ENCODE results near the gene MAPK13.
A peak's percentile ranks its signal among the peaks of the same experiment; 100 is the strongest.
"Not testable (repeated sequence)": the region's sequence is repeated elsewhere in the genome, so short reads cannot be mapped to it uniquely, and the experiment has no call there.

MAPK13 gene

DNA sequence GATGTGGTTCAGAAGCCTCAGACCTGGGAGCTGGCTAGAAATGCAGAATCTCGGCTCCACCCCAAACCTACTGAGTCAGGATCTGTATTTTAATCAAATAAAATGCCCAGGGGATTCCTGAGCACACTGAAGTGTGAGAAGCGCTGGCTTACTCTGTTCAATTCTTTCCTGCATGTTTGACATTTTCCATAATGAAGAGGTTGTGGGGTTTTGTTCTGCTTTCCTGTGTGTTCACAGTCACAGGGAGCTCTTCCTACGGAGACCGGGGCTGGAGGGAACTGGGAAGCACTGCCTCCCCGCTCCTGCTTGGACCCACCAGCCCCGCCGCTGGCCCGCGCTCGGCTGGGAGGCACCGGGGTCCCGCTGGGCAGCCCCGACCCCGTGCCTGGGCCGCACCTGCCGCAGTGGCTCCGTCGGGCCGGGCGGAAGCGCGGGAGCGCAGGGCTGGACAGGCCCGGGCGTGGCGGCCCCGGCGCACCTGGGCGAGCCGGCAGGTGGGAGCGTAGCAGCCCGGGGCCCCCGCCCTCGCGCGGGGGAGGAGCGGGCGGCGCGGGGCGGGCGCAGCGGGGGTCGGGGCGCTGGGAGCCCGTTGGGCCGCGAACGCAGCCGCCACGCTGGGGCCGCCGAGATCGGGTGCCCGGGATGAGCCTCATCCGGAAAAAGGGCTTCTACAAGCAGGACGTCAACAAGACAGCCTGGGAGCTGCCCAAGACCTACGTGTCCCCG is at the start of gene MAPK13:
Gene MAPK13 (plus strand): TSS at position 573 of the 726 bp plus-strand sequence. CDS start 70 bp downstream, at position 643.
- DNase-seq (ENCODE audit: low spot score): peak; percentile 21

DNA sequence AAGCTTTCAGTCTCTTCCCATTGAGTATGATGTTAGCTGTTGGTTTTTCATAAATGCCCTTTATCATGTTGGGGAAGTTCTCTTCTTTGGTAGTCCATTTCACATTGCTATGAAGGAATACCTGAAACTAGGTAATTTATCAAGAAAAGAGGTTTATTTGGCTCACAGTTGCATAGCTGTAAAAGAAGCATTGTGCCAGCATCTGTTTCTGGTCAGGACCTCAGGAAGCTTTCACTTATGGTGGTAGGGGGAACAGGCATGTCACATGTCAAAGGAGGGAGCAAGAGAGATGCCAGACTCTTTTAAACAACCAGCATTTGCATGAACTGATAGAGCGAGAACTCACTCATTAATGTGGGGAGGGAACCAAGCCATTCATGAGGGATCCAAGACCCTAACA is 48.0 kb upstream of the MAPK13 start:
- no peak for DNase-seq (ENCODE audit: low spot score)

DNA sequence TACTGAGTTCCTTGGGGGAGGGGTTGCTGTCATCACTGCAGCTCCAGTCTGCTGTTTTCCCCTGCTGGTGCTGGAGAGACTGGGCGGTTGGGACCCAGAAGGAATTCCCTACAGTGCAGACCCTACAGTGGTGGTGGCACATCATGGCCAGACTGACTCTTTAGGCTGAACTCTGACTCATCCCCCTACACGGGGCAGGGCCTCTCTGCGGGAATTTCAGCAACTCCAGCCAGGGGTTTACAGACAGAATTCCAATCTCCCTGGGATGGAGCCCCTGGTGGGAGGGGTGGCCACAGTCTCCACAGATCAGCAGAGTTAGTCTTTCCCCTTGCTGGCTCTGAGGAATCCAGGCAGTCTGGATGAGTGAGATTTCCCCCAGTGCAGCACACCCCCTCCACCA is 46.9 kb upstream of the MAPK13 start:
- DNase-seq (ENCODE audit: low spot score): no peak

DNA sequence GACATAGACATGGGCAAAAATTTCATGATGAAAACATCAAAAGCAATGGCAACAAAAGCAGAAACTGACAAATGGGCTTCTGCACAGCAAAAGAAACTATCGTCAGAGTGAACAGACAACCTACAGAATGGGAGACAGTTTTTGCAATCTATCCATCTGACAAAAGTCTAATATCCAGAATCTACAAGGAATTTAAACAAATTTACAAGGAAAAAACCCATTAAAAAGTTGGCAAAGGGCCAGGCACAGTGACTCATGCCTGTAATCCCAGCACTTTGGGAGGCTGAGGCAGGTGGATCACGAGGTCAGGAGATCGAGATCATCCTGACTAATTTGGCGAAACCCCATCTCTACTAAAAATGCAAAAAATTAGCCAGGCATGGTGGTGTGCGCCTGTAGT is 42.1 kb upstream of the MAPK13 start:
- not testable (repeated sequence) for DNase-seq (ENCODE audit: low spot score)

DNA sequence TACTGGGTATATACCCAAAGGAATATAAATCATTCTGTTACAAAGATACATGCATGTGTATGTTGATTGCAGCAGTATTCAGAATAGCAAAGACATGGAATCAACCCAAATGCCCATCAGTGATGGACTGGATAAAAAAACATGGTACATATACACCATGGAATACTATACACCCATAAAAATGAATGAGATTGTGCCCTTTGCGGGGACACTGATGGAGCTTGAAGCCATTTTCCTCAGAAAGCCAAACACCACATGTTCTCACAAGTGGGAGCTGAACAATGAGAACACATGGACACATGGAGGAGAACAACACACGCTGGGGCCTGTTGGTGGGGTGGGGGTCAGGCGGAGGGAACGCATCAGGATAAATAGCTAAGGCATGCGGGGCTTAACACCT is 41.3 kb upstream of the MAPK13 start:
- no peak for DNase-seq (ENCODE audit: low spot score)

DNA sequence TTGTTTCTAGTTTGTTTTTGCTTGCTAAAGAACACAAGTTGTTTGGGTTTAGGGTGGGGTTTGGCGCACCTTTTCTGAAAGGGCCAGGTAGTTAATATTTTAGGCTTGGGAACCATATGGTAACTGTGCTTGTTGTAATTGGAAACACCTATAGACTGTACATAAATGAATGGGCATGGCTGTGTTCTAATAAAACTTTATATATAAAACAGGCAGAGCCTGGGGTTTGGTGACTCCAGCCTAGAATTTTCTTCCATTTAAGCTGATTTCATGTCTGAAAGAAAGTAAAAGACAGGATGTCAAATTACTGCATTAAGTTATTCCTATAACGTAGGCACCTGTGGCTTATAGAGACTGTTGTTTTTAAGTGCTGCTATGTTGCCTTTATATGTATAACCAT is 36.1 kb upstream of the MAPK13 start:
- no peak for DNase-seq (ENCODE audit: low spot score)

DNA sequence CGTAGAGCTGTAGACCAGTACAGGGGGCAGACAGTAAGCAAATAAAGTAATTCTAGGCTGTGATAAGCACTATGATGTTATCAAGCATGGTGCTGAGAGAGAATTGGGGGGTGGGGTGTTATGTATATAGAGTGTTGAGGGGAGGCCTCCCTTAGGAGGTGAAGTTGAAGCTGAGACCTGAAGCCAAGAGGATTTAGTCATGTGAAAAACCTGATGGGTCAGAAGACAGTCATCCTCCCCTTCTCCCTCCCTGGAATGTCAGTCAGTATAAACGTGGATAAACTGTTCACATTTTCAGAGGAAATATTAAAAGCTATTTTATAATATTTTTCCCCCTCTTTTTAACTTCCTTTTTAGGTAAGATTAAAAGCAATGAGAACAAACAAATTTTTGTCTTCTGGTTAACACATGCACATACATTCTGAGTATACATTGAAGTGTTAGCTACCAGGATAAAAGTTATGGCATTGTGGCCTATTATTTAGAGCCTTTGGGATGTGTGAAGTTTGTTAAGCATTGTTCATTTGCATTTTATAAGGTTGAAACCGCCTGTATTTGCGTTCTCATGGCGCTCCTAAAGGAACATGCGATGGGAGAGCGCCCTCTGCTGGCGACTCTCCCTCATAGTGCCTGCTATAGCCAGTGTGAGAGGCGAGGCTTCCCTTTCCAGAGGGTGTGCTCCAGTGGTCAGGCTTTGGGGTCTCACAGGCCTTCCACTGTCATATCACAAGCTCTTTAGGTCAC is 35.4 kb upstream of the MAPK13 start:
- DNase-seq (ENCODE audit: low spot score): peak; percentile 82

DNA sequence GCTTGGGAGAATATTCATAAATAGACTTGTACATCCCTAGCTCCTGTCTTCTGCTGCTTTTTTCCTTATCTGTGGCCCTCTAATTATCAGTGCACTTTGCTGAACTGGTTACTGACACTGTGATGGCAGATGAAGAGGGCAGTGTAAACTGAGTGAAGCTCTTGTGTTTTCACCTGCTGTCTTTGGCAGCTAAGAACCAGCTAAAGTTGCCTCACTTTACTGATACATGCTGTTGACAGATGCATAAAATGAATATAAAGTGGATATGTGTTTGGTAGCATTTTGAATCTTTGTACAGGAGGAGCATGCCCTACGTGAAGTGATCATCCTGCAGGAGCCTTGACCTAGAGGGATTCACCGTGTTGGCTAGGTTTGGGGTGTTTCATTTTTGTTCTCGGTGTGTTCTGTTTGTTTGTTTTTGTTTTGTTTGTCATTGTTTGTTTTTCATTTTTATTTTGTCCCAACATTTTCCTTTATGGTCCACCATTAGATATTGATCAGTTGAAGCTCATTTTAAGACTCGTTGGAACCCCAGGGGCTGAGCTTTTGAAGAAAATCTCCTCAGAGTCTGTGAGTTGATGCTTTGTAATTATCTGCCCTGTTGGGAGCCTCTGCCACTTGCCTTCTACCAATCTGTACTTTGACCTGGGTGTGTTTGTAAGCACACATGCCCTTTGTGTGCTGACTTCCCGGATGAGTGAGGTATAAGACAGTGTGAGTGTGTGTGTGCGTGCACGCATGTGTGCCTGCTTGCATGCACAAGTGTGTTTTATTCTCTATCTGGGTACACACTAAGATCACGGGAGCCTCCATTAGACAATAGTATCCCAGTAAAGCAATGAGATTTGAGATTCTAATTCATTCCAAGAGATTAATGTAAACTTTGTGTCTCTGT is 34.6 kb upstream of the MAPK13 start:
- no peak for DNase-seq (ENCODE audit: low spot score)

DNA sequence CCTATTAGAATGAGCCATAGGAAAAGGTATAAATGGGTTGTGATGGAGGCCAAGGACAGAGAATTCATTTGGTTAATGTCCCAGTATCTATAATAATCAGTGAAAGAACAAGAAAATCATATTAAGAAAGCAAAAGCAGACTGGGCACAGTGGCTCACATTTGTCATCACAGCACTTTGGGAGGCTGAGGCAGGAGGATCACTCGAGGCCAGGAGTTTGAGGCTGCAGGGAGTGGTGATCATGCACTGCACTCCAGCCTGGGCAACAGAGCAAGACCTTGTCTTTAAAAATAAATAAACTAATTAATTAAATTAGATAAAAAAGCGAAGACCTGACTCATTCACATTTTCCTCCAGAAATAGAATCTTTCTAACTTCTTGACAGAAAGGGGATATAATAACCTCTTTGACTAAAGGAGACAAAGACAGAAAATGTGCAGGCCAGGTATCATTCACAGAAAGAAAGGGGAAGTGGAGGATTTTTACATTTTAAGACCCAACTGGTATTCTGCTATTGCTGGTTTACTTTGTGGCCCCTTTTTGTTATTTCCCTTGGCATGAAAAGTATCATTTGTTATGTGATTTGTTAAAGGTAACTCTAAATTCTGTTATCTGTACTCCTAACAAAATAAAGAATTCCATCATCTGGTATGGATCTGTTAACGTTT is 31.9 kb upstream of the MAPK13 start:
- no peak for DNase-seq (ENCODE audit: low spot score)

DNA sequence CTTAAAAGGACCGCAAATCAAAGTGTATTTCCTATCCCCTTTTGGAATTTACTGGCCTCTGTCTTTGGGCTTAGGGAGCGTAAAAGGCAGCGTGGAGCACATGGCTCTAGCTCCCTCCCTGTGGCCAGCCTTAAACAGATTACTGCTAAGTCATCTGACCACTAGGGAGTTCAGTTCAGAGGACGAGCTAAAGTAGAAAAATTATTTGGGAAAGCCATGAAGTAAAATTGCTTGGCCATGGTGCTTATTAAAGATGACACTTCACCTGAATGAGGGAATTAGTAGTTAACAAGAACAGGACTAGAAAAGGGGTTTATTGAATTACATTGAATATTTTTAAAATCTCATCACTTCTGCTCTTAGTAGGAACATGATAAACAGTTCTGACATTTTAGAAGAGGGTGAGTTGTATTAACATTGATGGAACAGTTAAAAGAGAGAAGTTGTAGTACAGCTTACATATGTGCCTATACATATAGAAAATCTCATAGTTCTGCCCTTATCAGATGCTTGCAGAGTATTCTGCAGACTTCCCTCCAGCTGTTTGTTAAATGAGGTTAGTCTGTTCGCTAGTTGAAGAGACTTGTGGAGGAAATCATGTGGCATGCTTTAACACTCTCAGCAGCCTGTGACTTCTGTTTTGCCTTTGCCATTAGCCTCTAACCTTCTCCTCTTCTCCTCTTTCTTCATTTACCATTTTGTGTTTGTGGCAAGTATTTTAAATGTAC is 31.2 kb upstream of the MAPK13 start:
- DNase-seq (ENCODE audit: low spot score): no peak

DNA sequence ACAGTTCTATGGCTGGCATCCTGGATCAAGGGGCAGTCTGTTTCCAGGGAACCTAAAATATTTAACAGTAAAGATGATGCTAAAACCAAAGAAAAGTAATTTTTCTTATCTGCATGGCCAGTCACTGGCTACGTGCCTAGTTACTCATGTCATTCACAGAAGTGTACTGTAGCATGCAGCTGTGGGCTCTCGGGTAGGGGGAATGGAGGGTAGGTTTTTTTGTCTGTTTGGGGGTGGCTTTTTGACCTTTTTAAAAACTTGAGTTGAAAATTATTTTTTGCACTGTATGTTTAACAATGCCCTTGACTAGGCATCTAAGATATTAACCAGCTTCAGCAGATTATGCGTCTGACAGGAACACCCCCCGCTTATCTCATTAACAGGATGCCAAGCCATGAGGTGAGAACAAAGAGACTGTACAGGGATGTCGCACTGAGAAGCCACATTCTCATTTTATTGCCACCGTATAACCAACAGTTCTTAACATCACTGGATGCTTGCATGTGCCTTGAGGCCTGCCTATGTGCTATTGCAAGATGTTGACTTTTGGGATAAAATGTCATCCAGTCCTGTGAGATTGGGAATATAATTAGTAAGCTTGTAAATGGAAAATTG is 30.3 kb upstream of the MAPK13 start:
- DNase-seq (ENCODE audit: low spot score): no peak

DNA sequence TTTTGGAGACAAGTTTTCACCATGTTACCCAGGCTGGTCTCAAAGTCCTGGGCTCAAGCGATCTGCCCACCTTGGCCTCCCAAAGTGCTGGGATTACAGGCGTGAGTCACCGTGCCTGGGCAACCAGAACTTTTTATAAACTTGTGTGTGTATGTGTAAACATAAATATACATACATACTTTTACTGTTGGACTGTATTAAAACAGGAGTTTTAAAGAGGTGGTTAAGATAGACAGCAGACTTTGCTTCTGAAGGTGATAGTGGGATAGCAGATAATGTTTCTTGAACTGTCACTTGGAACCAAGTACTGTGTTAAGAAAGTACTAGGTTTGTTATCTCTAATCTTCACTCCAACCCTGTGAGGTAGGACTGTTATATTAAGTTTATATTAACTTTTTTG is 28.6 kb upstream of the MAPK13 start:
- DNase-seq (ENCODE audit: low spot score): no peak

DNA sequence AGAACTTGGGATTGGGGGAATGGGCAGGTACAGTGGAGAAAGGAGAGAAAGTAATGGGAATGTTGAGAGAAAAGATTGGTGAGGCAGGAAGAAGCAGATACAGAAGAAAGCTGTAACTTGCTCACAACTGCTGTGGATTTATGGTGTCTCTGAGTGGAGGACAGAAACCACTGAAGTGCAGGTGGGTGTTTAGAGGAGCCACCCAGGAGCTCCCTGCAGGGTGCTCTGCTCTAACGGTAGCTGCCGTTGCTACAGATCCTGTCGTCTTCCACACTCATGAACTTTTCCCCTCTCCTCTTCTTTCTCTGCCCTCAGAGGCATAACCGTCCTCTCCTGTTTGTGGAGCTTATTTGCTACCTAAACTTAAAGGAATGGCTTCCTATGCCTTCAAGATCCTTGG is 27.5 kb upstream of the MAPK13 start:
- DNase-seq (ENCODE audit: low spot score): no peak

DNA sequence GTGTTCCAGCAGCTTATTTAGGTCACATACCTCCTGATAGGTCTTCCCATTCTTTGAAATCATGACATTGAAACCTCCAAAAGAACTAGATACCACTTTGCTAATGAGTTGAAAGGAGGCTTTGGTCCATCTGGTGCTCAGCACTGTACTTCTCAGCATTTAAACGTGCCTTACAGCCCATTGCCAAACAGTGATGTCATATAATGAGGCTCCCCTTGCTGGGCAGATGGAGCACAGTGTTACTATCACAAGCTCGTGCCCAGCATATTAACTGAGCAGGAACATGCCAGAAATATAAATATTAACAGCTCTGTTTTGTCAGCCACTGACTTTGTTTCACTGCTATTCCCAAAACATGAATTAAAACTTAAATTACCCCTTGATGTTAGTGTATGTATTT is 25.5 kb upstream of the MAPK13 start:
- DNase-seq (ENCODE audit: low spot score): no peak

DNA sequence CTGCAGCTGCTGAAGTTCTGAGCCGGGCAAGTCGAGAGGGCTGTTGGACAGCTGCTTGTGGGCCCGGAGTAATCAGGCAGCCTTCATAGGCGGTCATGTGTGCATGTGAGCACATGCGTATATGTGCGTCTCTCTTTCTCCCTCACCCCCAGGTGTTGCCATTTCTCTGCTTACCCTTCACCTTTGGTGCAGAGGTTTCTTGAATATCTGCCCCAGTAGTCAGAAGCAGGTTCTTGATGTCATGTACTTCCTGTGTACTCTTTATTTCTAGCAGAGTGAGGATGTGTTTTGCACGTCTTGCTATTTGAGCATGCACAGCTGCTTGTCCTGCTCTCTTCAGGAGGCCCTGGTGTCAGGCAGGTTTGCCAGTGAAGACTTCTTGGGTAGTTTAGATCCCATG is 21.2 kb upstream of the MAPK13 start:
- DNase-seq (ENCODE audit: low spot score): no peak

DNA sequence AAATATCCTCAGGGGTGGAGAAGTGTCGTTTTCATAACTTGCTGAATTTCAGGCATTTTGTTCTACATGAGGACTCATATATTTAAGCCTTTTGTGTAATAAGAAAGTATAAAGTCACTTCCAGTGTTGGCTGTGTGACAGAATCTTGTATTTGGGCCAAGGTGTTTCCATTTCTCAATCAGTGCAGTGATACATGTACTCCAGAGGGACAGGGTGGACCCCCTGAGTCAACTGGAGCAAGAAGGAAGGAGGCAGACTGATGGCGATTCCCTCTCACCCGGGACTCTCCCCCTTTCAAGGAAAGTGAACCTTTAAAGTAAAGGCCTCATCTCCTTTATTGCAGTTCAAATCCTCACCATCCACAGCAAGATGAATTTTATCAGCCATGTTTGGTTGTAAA is 20.3 kb upstream of the MAPK13 start:
- DNase-seq (ENCODE audit: low spot score): no peak

DNA sequence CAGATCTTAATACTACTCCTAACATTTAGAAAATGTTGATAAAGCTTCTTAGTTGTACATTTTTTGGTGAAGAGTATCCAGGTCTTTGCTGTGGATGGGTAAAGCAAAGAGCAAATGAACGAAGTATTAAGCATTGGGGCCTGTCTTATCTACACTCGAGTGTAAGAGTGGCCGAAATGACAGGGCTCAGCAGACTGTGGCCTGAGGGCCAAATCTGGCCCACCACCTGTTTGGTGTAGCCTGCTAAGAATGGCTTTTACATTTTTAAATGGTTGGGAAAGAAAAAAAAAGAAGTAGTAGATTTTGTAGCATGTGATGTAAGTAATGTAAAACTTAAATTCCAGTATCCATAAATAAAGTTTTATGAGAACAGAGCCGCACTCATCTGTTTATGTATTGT is 19.4 kb upstream of the MAPK13 start:
- no peak for DNase-seq (ENCODE audit: low spot score)

DNA sequence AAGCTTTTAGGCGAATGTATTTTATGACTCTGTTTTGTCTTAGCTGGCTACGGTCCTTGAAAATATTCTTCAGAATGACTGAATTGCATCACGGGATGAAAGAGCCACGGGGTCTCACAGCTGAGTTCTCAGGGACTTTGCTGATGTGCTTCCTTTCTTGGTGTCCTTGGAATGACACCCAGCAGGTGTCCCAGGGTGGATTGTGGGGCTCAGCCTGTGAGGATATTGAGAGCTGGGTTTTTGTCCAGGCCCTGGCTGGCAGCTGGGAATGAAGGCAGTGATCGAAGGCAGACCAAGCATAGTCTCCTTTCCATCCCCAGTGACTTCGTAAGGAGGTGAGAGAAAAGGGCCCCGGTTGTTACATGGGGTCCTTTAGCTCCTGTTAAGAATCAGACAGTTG is 18.8 kb upstream of the MAPK13 start:
- no peak for DNase-seq (ENCODE audit: low spot score)

DNA sequence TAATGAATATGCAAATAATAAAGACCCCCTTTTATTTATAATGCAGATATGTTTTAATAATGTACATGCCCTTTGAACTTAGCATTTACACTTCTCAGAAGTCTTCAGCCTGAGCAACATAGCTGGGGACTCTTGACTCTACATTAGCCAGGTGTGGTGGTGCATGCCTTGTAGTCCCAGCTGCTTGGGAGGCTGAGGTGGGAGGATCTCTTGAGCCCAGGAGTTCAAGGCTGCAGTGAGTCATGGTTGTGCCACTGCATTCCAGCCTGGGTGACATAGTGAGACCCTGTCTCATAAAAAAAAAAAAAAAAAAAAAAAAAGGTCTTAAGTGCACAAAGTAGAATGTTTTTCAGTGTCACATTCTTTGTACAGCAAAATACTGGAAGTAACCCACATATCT is 17.3 kb upstream of the MAPK13 start:
- no peak for DNase-seq (ENCODE audit: low spot score)

DNA sequence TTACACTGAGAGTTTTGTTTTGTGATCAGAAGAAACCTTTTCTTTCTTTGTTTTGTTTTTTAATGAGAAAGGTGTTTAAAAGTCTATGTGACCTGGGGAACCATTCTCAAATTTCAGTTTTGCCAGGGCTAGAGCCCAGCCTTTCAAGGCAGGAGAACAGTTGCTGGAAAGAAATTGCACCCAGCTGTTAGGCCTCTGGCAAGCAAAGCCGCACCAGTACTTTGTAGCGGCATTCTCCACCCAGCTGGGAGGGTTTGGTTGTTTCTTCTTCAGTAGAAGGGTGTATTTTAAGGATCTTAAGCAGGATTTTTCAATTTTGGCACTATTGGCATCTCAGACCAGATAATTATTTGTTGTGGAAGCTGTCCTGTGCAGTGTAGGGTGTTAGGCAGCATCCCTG is 16.6 kb upstream of the MAPK13 start:
- DNase-seq (ENCODE audit: low spot score): no peak

DNA sequence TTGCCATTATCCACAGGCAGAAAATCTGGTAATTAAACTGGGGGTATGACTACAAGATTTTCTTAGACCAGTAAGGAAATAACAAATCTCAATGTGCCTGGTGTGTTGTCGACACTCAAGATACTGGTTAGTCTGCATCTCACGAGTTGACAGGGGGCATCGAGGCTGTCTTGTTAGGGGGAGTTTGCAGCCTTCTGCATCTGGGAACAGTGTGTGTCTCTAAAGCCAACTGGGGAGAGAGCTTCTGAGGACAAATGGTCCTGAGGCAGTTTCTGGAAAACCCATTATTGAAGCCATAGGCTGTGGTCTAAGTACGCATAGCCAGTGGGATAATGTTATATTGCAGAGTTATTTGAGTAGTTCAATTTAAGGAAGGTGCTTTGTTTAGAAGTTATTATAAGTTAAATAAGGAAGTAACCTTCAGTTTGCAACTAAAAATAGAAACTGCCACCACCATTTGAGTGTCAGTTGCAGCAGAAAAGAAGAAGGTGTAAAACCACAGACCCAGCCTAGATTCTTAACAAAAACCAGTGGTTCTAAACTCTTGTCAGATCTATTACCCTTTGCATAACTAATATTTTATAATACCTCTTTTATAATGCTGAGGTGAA is 15.4 kb upstream of the MAPK13 start:
- DNase-seq (ENCODE audit: low spot score): no peak
